GM04504 (cell line): Measurements from ENCODE around the gene OR51I1.

Source experiments
- DNase-seq: peaks from one replicate; pipeline ENCODE4 v3.0.0-alpha.2; 2012; ENCODE audit warnings: low read depth

The OR51I1 gene

GRCh38 chr11:5441414-5441813, at the start of gene OR51I1:
Gene OR51I1, minus strand, starts transcription at chr11:5441514. Its CDS starts 0 bp downstream, at chr11:5441514.
- DNase-seq: no peak

- peak; percentile 6 for DNase-seq
These were observed 48.5 kb upstream of the OR51I1 start for GRCh38 chr11:5489576-5490357.

- DNase-seq: no peak
These were observed 47.6 kb upstream of the OR51I1 start for GRCh38 chr11:5488798-5489399.

- DNase-seq: no peak
These were observed 47.1 kb upstream of the OR51I1 start, which contains the start of gene OR52D1 for GRCh38 chr11:5488385-5488784. Gene OR52D1, plus strand, starts transcription at chr11:5488685. Its CDS starts 22 bp downstream, at chr11:5488707.

GRCh38 chr11:5486421-5486820, 45.1 kb upstream of the OR51I1 start:
- DNase-seq: no peak

GRCh38 chr11:5486003-5486402, 44.7 kb upstream of the OR51I1 start:
- no peak for DNase-seq

- peak; percentile 18 for DNase-seq
These were observed 35.0 kb upstream of the OR51I1 start for GRCh38 chr11:5476186-5476819.

- DNase-seq: no peak
These were observed 32.6 kb upstream of the OR51I1 start for GRCh38 chr11:5473921-5474320.

GRCh38 chr11:5467527-5467926, 26.2 kb upstream of the OR51I1 start:
- DNase-seq: no peak

- DNase-seq: no peak
These were observed 19.8 kb upstream of the OR51I1 start for GRCh38 chr11:5460983-5461621.

- no peak for DNase-seq
These were observed 8.1 kb upstream of the OR51I1 start for GRCh38 chr11:5449432-5449831.

GRCh38 chr11:5449023-5449422, 7.7 kb upstream of the OR51I1 start, which contains the start of gene OR51I2:
Gene OR51I2, plus strand, starts transcription at chr11:5449323. Its CDS starts 4,166 bp downstream, at chr11:5453489.
- no peak for DNase-seq

- no peak for DNase-seq
These were observed 2.6 kb upstream of the OR51I1 start for GRCh38 chr11:5443835-5444393.

- DNase-seq: no peak
These were observed 18.2 kb downstream of the OR51I1 start for GRCh38 chr11:5423131-5423530.

GRCh38 chr11:5421811-5422210, 19.5 kb downstream of the OR51I1 start, which contains the start of gene OR51Q1:
Gene OR51Q1, plus strand, starts transcription at chr11:5422111. Its CDS starts 90 bp downstream, at chr11:5422201.
- DNase-seq: no peak

GRCh38 chr11:5420993-5421392, 20.3 kb downstream of the OR51I1 start:
- no peak for DNase-seq

- DNase-seq: no peak
These were observed 36.1 kb downstream of the OR51I1 start for GRCh38 chr11:5405173-5405572.

GRCh38 chr11:5398936-5399335, 42.4 kb downstream of the OR51I1 start:
- no peak for DNase-seq

GRCh38 chr11:5394091-5394490, 47.2 kb downstream of the OR51I1 start:
- no peak for DNase-seq
